Body of pancreas (tissue), 4 donors: Measurements from ENCODE around the gene TEAD1. TPM values are rescaled to one million over a fixed set of nuclear protein-coding genes. Genes with fewer than 3 reads are reported as not detected.

Source experiments
- ATAC-seq: fragments of 150-250 bp; one replicate; pipeline ENCODE4 v1.9.1; 2016
- DNase-seq, 4 donors: peaks; one replicate each; pipeline ENCODE4 v3.0.0-alpha.2; 2019
- H3K27ac ChIP-seq, 4 donors: fragments of 200-600 bp; sonication (generic); 1 replicate in 3 of 4; 2 replicates in 1 of 4; pipeline versions ENCODE4 v1.5.1 to v1.6.1; 2016 to 2019; ENCODE audit warnings: mild to moderate bottlenecking in 1 of 4, mixed read lengths in 1 of 4, moderate library complexity in 1 of 4
- H3K27me3 ChIP-seq, 2 donors: fragments of 200-600 bp; sonication (generic); one replicate each; pipeline ENCODE4 v1.6.0; 2016; ENCODE audit warnings: mild to moderate bottlenecking in 1 of 2
- H3K36me3 ChIP-seq, 2 donors: fragments of 200-600 bp; sonication (generic); replicated peaks in 1 of 2; 2 replicates each; pipeline ENCODE4 v1.5.1; 2016; ENCODE audit warnings: low read depth in 2 of 2; ENCODE audit not compliant: insufficient read depth in 1 of 2
- H3K4me1 ChIP-seq: fragments of 200-600 bp; sonication (generic); one replicate; pipeline ENCODE4 v1.6.0; 2016
- H3K4me3 ChIP-seq, 2 donors: fragments of 200-600 bp; sonication (generic); 1 replicate in 1 of 2; 2 replicates in 1 of 2; pipeline ENCODE4 v1.5.1; 2016 to 2019
- H3K9me3 ChIP-seq, 3 donors: fragments of 200-600 bp; sonication (generic); 1 replicate in 2 of 3; 2 replicates in 1 of 3; pipeline ENCODE4 v1.5.1; 2016
- CTCF ChIP-seq, 7 experiments: fragments of 450-650 bp in 4 of 7; fragments of 200-600 bp in 3 of 7; sonication (generic) in 3 of 7; IDR thresholded peaks; one replicate each; pipeline ENCODE4 v1.5.1; 2016 to 2019; ENCODE audit warnings: antibody characterized with exemption in 7 of 7
- POLR2A ChIP-seq, 3 donors: fragments of 450-650 bp; IDR thresholded peaks; one replicate each; pipeline ENCODE4 v1.6.1; 2016; ENCODE audit warnings: antibody characterized with exemption in 3 of 3, mild to moderate bottlenecking in 2 of 3
- WGBS, 2 donors: methylation state at CpG; one replicate each; pipeline ENCODE4 v1.1.5; 2017; 5-methylcytosine and 5-hydroxymethylcytosine counted together
- intact Hi-C: fragments of 100-400 bp; cut with DNase I; formaldehyde crosslinking; loops from one replicate; pipeline ENCODE4 v1.15.1; 2023
- total RNA-seq, 2 donors: library from RNA; depleted of rRNA; stranded (reverse); fragments of >200 nt; gene quantifications; one replicate each; pipeline ENCODE4 v1.1.0, GENCODE V29; 2016

Gene TEAD1
- total RNA-seq, 2 donors from 2014 or later: 36.9 to 55.0 TPM

GRCh38 chr11:12678092-12678491, 3.9 kb downstream of the TEAD1 start:
- no peaks in the 10 kb centered on the region for H3K36me3 ChIP-seq
- 68 to 69% methylated on average over 3 of the region's 3 CpGs for WGBS, 2 donors
- DNase-seq (no peak), ATAC-seq (no peak)
- no peaks in the 10 kb centered on the region for H3K27me3 ChIP-seq
- TF ChIP-seq CTCF (IDR thresholded peaks at IDR 0.05) (no peak), POLR2A (IDR thresholded peaks at IDR 0.05) (no peak)
- H3K27ac ChIP-seq: no peak overlapping the region
- peaks cover 63% of the 10 kb centered on the region for H3K4me1 ChIP-seq
- no peak overlapping the region for H3K4me3 ChIP-seq
- intact Hi-C loops: no loop called here
- H3K9me3 ChIP-seq: no peaks in the 10 kb centered on the region

- Histone ChIP-seq H3K4me1 (peaks cover 58% of the 10 kb centered on the region), H3K27me3 (no peaks in the 10 kb centered on the region), H3K36me3 (no peaks in the 10 kb centered on the region), H3K9me3 (no peaks in the 10 kb centered on the region), H3K4me3 (no peak overlapping the region), H3K27ac (no peak overlapping the region)
- DNase-seq (no peak), ATAC-seq (no peak)
- WGBS, 2 donors: 84 to 86% methylated on average over 5 of the region's 5 CpGs
- intact Hi-C loops: no loop called here
- TF ChIP-seq CTCF (IDR thresholded peaks at IDR 0.05): no peak
- TF ChIP-seq POLR2A (IDR thresholded peaks at IDR 0.05): no peak
These were observed 4.8 kb downstream of the TEAD1 start for GRCh38 chr11:12678991-12679390.

- TF ChIP-seq POLR2A (IDR thresholded peaks at IDR 0.05): no peak
- no peak for TF ChIP-seq CTCF (IDR thresholded peaks at IDR 0.05)
- H3K9me3 ChIP-seq: no peaks in the 10 kb centered on the region
- peaks cover 60% of the 10 kb centered on the region for H3K4me1 ChIP-seq
- H3K27ac ChIP-seq: peak overlapping the region in 2 of 4 donors; percentile 79 to 83
- no peak overlapping the region for H3K4me3 ChIP-seq
- H3K27me3 ChIP-seq: no peaks in the 10 kb centered on the region
- intact Hi-C loops: no loop called here
- DNase-seq: no peak
- no peak for ATAC-seq
- no peaks in the 10 kb centered on the region for H3K36me3 ChIP-seq
These were observed 5.2 kb downstream of the TEAD1 start for GRCh38 chr11:12679471-12679870.

DNA sequence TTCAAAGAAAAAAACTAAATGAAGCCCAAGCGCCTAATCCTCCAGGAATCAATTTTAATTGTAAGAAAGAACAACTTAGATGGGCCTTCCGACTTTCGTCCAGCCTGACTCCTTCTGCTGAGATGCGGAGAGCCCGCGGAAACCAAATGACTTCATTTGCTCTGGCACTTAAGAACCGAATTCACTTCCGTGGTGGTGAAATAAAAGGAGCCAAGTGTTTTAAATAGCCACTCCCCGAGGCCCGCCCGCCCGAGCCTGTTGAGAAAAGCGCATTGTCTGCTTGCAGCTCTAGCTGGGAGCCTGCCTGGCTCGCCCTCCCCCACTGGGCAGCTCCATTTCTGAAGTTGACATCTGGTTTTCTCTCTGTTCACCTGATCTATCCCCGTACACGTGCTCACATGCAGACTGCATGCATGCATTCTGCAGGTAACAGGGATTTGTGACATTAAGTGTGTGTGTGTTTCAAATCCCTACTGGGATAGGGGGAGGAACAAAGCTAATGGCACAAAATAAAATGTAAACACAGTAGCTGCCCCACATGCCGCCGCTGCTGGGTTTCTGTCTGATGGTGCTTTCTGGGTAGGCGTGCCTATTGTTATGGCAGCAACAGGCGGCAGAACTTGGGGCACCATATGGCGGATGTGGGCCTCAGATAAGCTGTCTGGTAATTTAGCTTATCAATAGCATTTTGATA, 6.2 kb downstream of the TEAD1 start:
- Histone ChIP-seq H3K4me1 (peaks cover 65% of the 10 kb centered on the region), H3K9me3 (no peaks in the 10 kb centered on the region), H3K36me3 (no peaks in the 10 kb centered on the region), H3K27me3 (no peaks in the 10 kb centered on the region), H3K27ac (peak overlapping the region; percentile 69 to 83 (median 76)), H3K4me3 (no peak overlapping the region)
- 3 to 10% methylated on average over 21 of the region's 21 CpGs for WGBS, 2 donors
- intact Hi-C loops: no loop called here
- ATAC-seq: peak; percentile 97
- DNase-seq: peak; percentile 90 to 94 (median 92)
- peak; percentile 29 to 77 (median 75) for TF ChIP-seq POLR2A (IDR thresholded peaks at IDR 0.05)
- TF ChIP-seq CTCF (IDR thresholded peaks at IDR 0.05): no peak

GRCh38 chr11:12680940-12681258, 6.7 kb downstream of the TEAD1 start:
- intact Hi-C loops: no loop called here
- no peak for DNase-seq
- ATAC-seq: no peak
- Histone ChIP-seq H3K9me3 (no peaks in the 10 kb centered on the region), H3K4me3 (no peak overlapping the region), H3K36me3 (no peaks in the 10 kb centered on the region), H3K4me1 (peaks cover 65% of the 10 kb centered on the region), H3K27me3 (no peaks in the 10 kb centered on the region), H3K27ac (peak overlapping the region; percentile 69 to 83 (median 76))
- TF ChIP-seq POLR2A (IDR thresholded peaks at IDR 0.05): no peak
- WGBS, 2 donors: 62 to 67% methylated on average over 2 of the region's 2 CpGs
